KBM-7 (cell line): ENCODE measurements around the gene TMEM235.
"Not testable (repeated sequence)": the region's sequence is repeated elsewhere in the genome, so short reads cannot be mapped to it uniquely, and the experiment has no call there.

Source experiments
- DNase-seq: peaks from one replicate; pipeline ENCODE4 v3.0.0-alpha.2; 2015
- in situ Hi-C: fragments of 300-500 bp; cut with MboI; formaldehyde crosslinking; loops from 2 replicates; pipeline ENCODE4 v1.14.3; 2020; ENCODE audit warnings: low sequenced_read_pairs, low pct_unique_long_range_greater_than_20kb, mixed read lengths

The TMEM235 gene

DNA sequence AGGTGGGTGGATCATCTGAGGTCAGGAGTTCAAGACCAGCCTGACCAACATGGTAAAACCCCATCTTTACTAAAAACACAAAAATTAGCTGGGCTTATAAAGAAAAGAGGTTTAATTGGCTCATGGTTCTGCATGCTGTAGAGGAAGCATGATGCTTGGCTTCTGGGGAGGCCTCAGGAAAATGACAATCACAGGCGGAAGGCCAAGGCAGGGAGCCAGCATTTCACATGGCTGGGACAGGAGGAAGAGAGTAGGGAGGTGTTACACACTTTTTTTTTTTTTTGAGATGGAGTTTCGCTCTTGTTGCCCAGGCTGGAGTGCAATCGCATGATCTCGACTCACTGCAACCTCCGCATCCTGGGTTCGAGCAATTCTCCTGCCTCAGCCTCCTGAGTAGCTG lies 3.6 kb downstream of the TMEM235 start:
- DNase-seq, in situ Hi-C loops: not testable (repeated sequence)

DNA sequence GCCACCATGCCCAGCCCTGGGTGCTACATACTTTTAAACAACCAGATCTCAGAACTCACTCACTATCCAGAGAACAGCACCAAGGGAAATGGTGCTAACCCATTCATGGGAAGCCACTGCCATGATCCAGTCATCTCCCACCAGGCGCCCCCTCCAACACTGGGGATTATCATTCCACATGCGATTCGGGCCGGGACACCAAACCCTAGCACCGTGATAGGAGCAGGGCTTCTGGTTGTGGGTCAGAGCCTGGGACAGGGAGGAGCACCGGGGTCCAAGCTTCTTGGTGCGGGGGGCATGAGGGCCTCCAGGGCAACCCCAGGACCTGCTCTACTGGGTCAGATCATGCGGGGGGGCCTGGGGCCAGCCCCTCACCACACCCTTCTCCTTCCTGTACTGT lies 4.5 kb downstream of the TMEM235 start:
- no peak for DNase-seq
- in situ Hi-C loops, result no loop called here

DNA sequence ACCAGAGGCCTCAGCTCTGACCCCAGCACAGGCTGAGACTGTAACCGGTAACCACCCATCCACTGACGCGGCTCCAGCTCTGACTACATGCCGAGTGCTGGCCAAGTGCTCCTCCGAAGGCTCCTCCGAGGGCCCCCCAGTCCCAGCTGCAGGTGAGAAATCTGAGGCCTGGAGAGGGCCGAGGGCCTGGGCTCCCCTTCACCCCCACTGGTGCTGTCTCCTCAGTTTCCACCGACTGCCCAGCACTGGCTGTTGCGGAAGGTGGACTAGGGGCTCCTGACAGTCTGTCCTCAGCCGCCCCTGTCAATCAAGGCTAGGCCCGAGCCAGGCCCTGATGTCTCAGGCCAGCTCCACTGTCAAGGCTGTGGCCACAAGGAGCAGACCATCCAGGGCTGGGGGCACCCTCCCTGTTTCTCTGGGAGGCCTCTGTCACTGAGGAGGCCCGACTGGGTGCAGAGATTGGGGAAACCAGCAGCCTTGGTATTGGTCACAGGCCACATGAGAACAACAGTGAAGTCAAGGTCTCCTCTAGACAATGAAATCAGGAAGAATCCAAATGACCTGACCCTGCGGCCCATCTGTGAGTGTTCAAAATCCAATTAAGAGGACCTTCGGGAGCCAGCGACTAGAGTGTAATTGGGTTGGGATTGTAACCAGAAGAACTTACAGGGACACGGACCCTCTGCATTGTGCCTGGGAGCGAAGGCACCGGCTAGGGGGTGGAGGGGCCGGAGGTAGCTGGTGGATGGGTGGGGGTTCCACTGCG lies 5.1 kb downstream of the TMEM235 start:
- DNase-seq, result no peak
- in situ Hi-C loops, result no loop called here

DNA sequence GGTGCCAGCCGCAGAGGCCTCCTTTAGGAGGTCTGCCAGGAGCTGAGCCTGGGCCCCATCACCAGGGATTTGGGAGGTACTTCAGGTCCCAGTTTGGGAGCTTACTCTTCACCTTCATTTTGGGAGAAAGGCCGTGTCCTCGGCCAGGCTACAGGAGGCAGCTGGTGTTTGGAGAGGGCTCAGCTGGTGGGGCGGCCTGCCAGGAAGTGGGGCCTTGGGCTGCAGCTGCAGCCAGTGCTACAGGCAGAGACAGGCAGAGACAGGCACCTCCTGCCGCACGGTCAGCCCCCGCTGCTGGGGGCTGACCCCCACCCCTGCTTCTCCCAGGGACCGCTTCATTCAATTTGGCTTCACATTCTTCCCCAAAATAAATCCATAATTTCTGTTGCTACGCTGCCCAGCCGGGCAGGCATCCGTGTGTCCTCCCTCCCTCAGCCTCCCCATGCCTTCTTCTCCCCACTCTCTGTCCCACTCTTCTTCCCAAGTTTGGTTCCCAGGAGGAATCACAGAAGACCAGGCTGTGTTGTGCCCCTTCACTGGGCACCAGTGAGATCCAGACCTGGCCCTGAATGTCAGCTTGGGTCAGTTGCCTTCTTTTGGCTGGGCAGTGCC lies 6.1 kb downstream of the TMEM235 start:
- in situ Hi-C loops, result no loop called here
- no peak for DNase-seq

DNA sequence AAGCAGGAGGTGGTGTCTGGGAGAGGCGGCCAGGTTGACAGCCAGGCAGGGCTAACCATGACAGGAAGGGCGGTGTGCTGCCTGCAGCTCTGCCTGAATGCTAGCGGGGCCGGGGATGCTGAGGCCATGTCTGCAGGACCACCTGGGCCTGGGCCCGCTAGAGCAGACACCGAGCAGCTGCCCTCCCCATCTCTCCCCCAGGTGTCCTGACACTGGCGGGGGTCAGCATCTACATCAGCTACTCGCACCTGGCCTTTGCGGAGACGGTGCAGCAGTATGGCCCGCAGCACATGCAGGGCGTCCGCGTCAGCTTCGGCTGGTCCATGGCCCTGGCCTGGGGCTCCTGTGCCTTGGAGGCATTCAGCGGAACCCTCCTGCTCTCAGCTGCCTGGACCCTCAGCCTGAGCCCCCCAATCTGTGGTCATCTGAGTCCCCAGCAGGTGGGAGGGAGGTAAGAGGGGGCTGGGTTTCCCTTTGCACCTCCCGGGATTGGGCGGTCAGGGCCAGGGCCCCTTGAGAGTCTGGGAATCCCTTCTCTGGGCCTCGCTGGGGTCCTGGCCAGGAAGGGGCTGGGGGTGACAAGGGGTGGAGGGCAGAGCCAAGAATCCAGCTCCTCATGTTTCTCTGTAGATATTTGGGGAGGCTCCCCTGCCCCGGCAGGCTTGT lies 7.5 kb downstream of the TMEM235 start:
- in situ Hi-C loops, result no loop called here
- no peak for DNase-seq

DNA sequence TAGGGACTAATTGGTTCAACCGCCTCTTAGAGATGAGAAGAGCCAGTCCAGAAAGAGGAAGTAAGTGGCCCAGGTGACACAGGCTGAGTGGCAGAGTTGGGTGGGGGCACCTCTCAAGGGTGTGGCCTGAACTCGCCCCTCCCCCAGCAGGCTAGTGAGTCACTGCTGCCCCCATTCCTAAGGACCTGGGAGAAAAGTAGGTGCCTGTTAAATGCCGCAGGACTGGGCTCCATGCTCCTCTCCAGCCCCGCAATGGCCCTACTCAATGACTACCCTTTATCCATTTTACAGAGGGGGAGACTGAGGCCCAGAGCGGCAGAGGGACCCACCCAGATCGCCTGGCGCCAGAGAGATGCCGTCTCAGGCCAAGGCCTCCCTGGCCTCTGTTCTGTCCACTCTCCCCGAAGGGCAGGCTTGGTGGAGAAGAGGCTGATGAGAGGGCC lies 8.1 kb downstream of the TMEM235 start:
- peak; percentile 58 for DNase-seq
- in situ Hi-C loops, result no loop called here

DNA sequence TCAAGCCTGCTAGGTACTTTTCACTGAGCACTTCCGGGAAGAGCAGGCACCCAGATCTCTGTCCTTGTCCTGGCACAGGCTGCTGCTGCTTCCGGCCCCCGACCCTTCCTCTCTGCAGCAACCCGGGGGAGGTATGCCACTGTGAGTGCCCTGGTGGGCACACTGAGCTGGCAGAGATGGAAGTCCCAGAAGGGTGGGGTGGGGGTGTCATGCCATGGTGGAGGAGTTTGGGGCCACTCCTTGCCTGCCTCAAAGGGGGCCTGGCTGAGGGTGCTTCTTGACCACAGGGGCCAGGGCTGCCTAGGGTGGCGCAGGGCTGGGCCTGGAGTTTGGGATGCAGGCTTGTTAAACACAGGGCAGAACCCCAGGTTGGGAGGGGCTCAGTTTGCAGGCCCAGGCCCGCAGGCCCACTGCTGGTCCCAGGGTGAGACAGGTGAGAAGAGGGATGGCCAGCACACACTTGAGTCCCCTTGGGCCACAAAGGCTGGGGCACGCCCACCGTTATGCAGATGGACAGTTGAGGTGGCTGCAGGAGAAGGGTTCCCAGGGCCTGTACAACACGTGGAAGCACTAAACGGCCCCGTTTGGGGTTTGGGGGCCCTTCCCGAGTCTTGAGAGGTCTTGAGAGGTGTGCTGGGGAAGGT lies 8.7 kb downstream of the TMEM235 start:
- no peak for DNase-seq
- in situ Hi-C loops, result no loop called here

DNA sequence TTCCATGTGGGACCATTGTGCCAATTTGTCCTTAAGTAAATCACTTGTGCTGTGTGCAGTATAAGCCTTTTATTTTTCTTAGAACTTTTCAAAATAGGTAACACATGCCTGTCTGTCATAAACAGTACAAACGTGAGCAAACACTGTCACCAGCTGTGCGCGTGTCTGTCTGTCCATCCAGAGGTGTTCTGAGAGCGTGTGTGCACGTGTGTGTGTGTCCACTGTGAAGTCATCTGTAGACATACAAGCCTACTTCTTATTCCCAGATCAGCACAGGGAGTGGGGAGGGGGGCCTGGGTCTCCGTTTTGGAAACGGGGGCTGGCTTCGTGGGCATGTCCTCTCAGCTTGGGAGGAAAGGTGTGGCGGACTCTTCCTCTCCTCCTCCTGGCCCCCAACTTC lies 9.4 kb downstream of the TMEM235 start:
- DNase-seq, result no peak
- in situ Hi-C loops, result no loop called here

DNA sequence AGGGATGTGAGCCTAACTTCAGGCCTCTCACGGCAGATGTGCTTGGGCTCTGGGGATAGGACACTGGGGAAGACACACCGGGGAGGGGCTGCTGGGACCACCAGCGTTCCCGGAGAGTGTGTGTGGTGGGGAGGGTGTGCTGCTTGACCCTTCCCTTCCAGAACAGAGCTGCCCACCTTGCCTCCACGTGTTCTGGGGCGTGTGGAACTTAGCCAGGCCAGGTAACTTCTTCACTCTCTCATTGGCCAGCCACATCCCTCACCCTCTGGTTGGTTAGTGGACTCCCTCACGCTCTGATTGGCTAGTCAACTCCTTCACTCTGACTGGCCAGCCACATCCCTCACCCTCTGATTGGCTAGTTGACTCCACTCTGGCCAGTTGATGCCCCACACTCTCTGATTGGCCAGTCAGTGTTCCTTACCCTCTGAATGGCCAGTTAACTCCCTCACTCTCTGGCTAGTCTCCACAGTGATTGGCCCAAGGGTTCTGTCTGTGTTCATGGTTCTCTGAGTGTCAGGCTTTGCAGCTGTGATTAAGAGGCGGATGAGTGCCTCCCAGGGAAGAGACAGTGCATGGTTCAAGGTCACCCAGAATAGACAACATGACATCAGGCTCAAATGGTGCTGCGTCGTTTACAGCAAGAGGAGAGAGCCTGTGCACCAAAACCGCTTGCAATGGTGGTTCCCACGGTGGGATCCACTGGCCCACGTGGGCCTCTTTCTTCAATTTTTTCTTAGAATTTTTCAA lies 10.0 kb downstream of the TMEM235 start:
- no peak for DNase-seq
- in situ Hi-C loops, result no loop called here

DNA sequence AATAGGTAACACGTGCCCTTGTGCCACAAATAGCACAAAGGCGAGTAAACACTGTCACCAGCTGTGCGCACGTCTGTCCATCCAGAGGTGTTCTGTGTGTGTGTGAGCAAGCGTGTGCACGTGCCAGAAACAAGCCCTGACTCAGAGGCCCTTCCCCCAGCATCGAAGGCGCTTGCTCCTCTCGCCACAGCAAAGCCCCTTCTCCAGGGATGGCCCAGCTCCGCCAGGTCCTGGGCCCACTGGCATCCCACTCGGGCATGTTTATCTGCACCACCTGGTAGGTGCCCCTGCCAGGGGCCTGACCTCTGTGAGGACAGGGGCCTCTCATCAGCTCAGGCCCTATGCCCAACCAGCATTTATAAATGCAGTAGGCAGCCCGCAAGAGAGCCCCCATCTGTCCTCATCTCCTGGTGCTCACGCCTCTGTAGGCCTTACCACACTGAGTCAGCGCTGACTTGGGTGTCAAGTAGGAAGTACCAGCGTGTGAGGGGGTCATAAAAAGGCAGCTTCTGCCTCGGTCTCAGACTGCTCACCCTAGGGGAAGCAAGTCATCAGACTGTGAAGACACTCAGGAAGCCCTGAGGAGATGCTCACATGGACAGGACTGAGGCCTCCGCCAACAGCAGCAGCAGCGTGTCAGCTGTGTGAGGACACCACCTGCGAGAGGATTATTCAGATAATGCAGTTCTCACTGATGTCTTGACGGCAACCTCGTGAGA lies 10.8 kb downstream of the TMEM235 start:
- DNase-seq, result peak; percentile 80
- in situ Hi-C loops, result no loop called here

DNA sequence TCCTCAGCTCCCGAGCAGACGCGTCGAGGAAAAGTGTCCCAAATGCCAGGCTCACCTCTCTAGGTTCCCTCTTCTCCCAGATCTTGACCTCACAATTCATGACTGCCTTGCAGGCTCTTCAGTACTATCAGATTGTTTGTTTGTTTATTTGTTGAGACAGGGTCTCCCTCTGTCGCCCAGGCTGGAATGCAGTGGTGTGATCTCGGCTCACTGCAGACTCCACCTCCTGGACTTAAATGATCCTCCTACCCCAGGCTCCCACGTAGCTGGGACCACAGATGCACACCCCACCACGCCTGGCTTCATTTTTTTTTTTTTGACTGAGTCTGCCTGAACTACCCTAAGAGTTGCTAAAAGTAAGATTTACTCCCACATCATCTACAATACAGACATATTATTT lies 15.9 kb downstream of the TMEM235 start:
- in situ Hi-C loops, result no loop called here
- no peak for DNase-seq

DNA sequence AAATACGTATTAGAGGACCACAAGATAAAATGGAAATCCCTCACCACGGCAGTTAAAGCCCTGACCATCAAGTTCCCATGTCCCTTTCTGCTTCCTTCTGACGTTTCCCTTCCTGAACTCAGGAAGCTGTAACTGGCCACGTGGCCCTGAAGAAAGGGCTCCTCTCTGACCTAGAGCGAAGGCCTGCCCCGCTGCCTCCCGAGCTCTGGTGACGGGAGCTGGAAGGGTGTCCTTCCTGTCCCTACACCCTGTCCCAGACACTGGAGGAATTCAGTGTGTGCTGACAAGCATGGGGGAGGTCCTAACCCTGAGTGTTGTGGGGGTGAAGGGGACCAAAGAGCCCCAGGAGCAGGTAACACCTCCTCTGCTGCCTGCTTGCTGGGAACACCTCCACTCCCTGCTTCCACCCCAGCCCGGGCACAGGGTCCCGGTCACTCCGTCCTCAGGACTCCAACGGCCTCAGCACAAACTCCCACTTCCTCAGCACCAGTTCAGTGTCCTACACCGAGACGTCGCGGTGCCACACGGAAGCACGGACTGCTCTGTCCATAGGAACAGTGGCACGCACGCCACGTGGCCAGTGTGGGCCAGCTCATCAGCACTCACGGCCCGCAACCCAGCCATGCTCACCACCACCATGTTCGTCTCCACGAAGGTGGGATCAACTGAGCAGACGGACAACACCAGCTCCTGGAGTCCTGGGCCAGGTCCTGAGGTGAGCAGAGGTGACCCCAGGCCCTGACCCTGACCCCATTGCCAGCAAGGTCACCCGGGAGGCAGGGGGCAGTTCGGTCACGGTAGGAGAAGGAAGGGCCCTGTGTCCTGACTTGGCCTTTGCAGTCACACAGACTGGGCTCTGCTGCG lies 16.9 kb downstream of the TMEM235 start:
- in situ Hi-C loops, result no loop called here
- DNase-seq, result no peak

DNA sequence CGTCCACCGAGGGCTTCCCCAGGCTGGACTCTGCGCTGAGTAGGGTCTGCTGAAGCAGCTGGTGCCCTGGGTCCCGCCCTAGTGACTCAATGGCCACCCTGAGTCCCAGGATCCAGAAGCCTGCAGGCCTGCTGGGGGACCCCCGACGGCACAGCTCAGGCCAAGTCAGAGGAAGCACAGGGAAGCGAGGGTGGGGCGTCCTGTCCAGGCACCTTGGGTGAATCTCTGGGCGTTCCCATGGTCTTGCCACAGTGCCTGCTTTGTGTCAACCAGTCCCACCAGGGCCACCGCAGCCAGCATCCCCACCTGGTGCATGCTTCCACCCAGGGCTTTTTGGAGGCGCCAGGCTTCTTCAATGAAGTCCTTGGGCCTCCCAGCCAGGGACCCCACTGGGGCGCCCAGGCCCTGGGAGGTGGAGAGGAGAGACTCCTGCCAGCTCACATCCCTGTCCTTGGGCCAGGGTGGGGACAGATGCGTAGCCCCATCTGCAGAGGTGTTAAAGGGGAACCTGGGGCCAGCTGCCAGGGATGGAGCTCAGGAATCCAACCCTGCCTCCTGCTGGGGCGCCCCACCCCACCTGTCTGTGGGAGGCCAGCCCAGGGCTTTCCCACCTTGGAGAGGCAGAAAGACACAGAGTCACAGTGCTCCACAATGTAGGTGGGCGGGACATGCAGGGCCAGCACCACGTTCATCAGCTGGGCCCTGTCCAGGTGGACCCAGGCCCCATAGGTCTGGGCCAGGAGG lies 17.8 kb downstream of the TMEM235 start:
- in situ Hi-C loops, result no loop called here
- DNase-seq, result no peak

DNA sequence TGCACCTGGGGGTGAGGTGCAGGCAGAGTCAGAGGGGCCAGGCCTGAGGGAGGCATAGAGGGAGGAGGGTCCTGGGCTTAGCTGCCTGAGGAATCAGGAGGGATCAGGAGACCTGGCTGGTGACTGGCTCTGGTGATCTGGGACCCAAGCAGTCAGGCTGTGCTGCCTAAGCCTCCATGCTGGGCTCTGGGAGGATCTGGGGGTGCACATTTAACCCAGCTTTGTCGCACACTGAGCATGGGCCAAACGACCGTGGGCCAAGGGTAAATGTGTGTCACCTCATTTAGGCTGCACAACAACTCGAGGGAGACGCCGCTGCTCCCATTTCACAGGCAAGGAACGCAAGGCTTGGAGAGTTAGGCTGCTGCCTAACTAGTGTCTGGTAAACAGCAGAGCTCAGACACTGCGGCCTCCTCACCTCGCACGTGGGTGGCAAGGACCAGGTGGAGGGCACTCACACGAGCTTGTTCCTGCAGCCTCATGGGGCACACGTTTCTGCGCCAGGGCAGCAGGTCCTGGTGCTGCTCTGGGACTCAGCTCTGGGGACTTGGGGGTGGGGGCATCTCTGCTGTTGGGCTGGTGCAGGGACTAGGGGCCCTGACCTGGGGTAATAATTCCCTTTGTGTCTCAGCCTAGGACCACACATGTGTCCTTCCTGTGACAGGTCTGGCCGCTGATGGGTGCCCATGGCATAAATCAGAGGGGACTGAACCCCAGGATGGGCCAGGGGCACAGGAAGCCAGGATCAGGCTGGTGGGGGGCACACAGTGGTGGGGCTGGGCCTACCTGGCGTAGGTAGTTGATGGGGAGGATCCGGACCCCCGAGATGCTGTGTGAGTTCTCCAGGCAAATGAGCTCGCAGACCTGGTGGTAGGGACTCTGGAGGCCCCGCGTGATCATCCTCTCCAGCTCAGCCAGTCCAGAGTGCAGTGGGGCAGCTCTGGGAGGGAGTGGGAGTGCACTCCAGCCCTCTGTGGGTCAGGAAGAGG lies 18.7 kb downstream of the TMEM235 start:
- DNase-seq, result no peak
- in situ Hi-C loops, result no loop called here

DNA sequence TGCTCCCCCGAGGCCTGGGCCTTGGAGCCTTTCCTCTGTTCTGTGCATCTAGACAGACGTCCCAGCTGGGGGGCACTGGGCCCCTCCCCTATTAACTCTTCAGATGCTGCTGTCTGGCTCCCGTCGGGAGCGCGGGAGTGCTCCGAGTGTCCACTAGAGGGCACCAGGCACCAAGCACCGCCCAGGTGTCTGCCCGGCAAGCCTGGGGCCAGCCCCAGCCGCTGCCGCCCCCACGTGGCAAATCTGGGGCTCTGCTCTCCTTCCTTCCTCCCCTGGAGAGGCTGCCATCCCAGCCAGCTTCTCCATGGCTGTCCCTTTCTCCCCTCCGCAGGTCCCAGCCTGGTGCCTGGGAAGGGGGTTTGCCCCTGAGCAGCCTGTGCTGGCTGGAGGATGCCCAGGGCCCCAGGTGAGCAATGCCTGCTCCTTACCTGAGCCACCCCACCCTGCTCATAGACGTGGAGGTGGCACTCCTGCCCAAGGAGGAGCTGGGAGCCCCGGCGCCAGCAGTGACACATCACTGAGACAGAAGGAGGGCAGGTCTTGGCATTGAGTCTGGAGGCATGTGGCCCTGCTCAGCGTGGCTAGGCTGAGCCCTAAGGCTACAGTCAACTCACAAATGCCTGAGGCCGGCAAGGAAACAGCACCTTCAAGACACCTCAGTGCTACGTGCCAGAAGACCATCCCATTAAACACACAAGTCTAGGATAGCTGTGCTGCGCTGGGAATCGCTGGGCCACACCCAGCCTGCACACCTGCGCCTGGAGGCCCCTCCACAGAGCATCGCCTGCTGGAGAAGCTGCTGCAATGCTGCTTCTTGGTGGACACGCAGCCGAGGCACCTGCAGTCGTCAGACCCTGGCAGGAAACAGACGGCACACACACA lies 19.7 kb downstream of the TMEM235 start:
- DNase-seq, result peak; percentile 88

More for the DNA sequence above, 19.7 kb downstream of the TMEM235 start:
- in situ Hi-C loops, result no loop called here
